Measurements from ENCODE around the gene ITGB1. TPM values are rescaled to one million over a fixed set of nuclear protein-coding genes. Genes with fewer than 3 reads are reported as not detected.

The ITGB1 gene
- total and polyA plus RNA-seq, 10 of the 15 experiments (the other 5 are each of a cell fraction or from before 2014, with no cell fraction given) = 2.8 to 20.7 (median 10.4) TPM

GRCh38 chr10:32941357-32941756, 16.7 kb downstream of the ITGB1 start:
- Histone ChIP-seq H3K9ac (ENCODE audit: control insufficient read depth, insufficient read depth, low read length) (no peak overlapping the region), H3K4me1 (ENCODE audit: control insufficient read depth, insufficient read depth, low read length) (peaks cover 39% of the 10 kb centered on the region), H3K36me3 (ENCODE audit: control insufficient read depth in 2 of 2, insufficient read depth in 2 of 2, low read length in 1 of 2) (no peaks in the 10 kb centered on the region; a peak in 2 of 4 replicates), H3K27me3 (replicated peaks in 1 of 2; ENCODE audit: control insufficient read depth in 2 of 2, insufficient read depth in 2 of 2, low read length in 1 of 2) (no peaks in the 10 kb centered on the region), H3K27ac (ENCODE audit: control insufficient read depth, insufficient read depth) (no peak overlapping the region), H2AFZ (ENCODE audit: control insufficient read depth, low read depth, low read length) (no peak overlapping the region), H3K79me2 (ENCODE audit: control insufficient read depth, insufficient read depth, low read length) (peaks cover 37% of the 10 kb centered on the region), H3K4me3 (no peak overlapping the region), H3K4me2 (ENCODE audit: control insufficient read depth, insufficient read depth) (no peak overlapping the region), H3K9me3 (replicated peaks; ENCODE audit: control insufficient read depth, insufficient read depth, low read length) (no peaks in the 10 kb centered on the region; the same call in 2 of the 3 replicates), H4K20me1 (ENCODE audit: control insufficient read depth, insufficient read depth) (no peaks in the 10 kb centered on the region)
- WGBS (ENCODE audit: insufficient coverage, insufficient replicate concordance, low lambda C conversion rate, missing lambda C conversion rate) = 27% methylated on average over 2 of the region's 2 CpGs
- ChIA-PET POLR2A (interaction anchor here (0.9 kb wide), 1 partner anchor 16 kb away, joined by 3 read pairs; no protein-coding TSS in a partner anchor), CTCF (interaction anchor here (0.6 to 1.5 kb wide), 3 partner anchors 10 to 578 kb away, joined by 3 read pairs; no protein-coding TSS in a partner anchor), SMC1A (ENCODE audit: uncharacterized antibody, unreplicated experiment) (no interaction called here), RAD21 (ENCODE audit: unreplicated experiment) (no interaction called here)
- ATAC-seq = no peak
- DNase-seq (ENCODE audit: low read depth, low spot score) = no peak
- in situ Hi-C loops (cut with MboI) (no loop called here), intact Hi-C loops (cut with micrococcal nuclease; ENCODE audit: unreplicated experiment) (no loop called here)
- FAIRE-seq = no peak
- no TSS peak for BruUV-seq (replicated peaks)
- TF ChIP-seq TCF7 (IDR thresholded peaks at IDR 0.05; ENCODE audit: borderline replicate concordance) (no peak), SIN3A (IDR thresholded peaks at IDR 0.05; ENCODE audit: low read depth, low read length) (no peak), TCF12 (IDR thresholded peaks at IDR 0.05; ENCODE audit: low read depth, low read length) (no peak), IKZF1 (conservative IDR thresholded peaks at IDR 0.05) (no peak), SMAD5 (IDR thresholded peaks at IDR 0.05; ENCODE audit: low read depth) (no peak), SREBF1 (IDR thresholded peaks at IDR 0.05; ENCODE audit: low read length) (no peak), MTA3 (IDR thresholded peaks at IDR 0.05; ENCODE audit: borderline replicate concordance, low read length) (no peak), RCOR1 (conservative IDR thresholded peaks at IDR 0.05; ENCODE audit: low read depth, low read length) (no peak), ELK1 (IDR thresholded peaks at IDR 0.05; ENCODE audit: low read depth, low read length) (no peak), SMARCA5 (IDR thresholded peaks at IDR 0.05) (no peak), MEF2A (IDR thresholded peaks at IDR 0.05; ENCODE audit: insufficient read depth, low read depth, low read length) (no peak), BACH1 (IDR thresholded peaks at IDR 0.05; ENCODE audit: borderline replicate concordance) (no peak), BHLHE40 (IDR thresholded peaks at IDR 0.05; ENCODE audit: borderline replicate concordance in 1 of 2, low read depth in 2 of 2, low read length in 1 of 2) (no peak), EGR1 (IDR thresholded peaks at IDR 0.05; ENCODE audit: borderline replicate concordance in 1 of 2, low read depth in 2 of 2, low read length in 2 of 2) (no peak), IKZF2 (IDR thresholded peaks at IDR 0.05) (no peak), TAF1 (IDR thresholded peaks at IDR 0.05; ENCODE audit: borderline replicate concordance, low read depth, low read length) (no peak), FOXM1 (IDR thresholded peaks at IDR 0.05; ENCODE audit: low read depth, low read length) (no peak), MEF2B (IDR thresholded peaks at IDR 0.05; ENCODE audit: partially characterized antibody, poor library complexity, severe bottlenecking) (no peak), RELB (IDR thresholded peaks at IDR 0.05; ENCODE audit: low read depth) (no peak), KLF5 (IDR thresholded peaks at IDR 0.05; ENCODE audit: partially characterized antibody) (no peak)
